Astrocyte of the cerebellum (primary cell): ENCODE measurements around the gene C1QTNF6.

ENCODE experiments used
- DNase-seq: peaks from one replicate; pipeline ENCODE4 v3.0.0-alpha.2; 2011; ENCODE audit warnings: low read depth
- H3K4me3 ChIP-seq: 2 replicates; pipeline ENCODE4 v1.5.1; 2011; ENCODE audit warnings: mild to moderate bottlenecking, low read depth, low read length, moderate library complexity
- CTCF ChIP-seq: IDR thresholded peaks from 2 replicates; pipeline ENCODE4 v1.5.1; 2012; ENCODE audit warnings: low read length, low read depth, moderate library complexity, mild to moderate bottlenecking; ENCODE audit errors: missing control alignments
- in situ Hi-C: cut with HindIII; loops from 2 replicates; pipeline ENCODE4 v1.10.0; 2017; ENCODE audit warnings: low sequenced_read_pairs

Gene C1QTNF6

GRCh38 chr22:37181681-37182080 is 6.4 kb downstream of the C1QTNF6 start:
- no peak overlapping the region for H3K4me3 ChIP-seq
- no peak for TF ChIP-seq CTCF
- no peak for DNase-seq
- in situ Hi-C loops = no loop called here

- in situ Hi-C loops = no loop called here
- H3K4me3 ChIP-seq = no peak overlapping the region
- no peak for DNase-seq
- TF ChIP-seq CTCF = no peak
Measured at GRCh38 chr22:37180531-37181231, 7.4 kb downstream of the C1QTNF6 start.

GRCh38 chr22:37179622-37180420 is 8.2 kb downstream of the C1QTNF6 start:
- TF ChIP-seq CTCF = no peak
- in situ Hi-C loops = loop anchor here (5.0 kb wide), 1 partner anchor 82 kb away; no protein-coding TSS in a partner anchor
- DNase-seq = no peak
- H3K4me3 ChIP-seq = no peak overlapping the region

- in situ Hi-C loops = loop anchor here (5.0 kb wide), 1 partner anchor 83 kb away; no protein-coding TSS in a partner anchor
- TF ChIP-seq CTCF = no peak
- no peak for DNase-seq
- H3K4me3 ChIP-seq = no peak overlapping the region
Measured at GRCh38 chr22:37179126-37179470, 8.9 kb downstream of the C1QTNF6 start.

- no peak for TF ChIP-seq CTCF
- in situ Hi-C loops = loop anchor here (5.0 kb wide), 1 partner anchor 84 kb away; no protein-coding TSS in a partner anchor
- no peak overlapping the region for H3K4me3 ChIP-seq
- no peak for DNase-seq
Measured at GRCh38 chr22:37178350-37179125, 9.5 kb downstream of the C1QTNF6 start.

GRCh38 chr22:37177755-37178154 is 10.3 kb downstream of the C1QTNF6 start:
- no peak for TF ChIP-seq CTCF
- in situ Hi-C loops = loop anchor here (5.0 kb wide), 1 partner anchor 85 kb away; no protein-coding TSS in a partner anchor
- H3K4me3 ChIP-seq = no peak overlapping the region
- DNase-seq = no peak
